Measurements from ENCODE around the gene CTDSP2.
"Not testable (repeated sequence)": the region's sequence is repeated elsewhere in the genome, so short reads cannot be mapped to it uniquely, and the experiment has no call there.

Gene CTDSP2

GRCh38 chr12:57881035-57881434 lies 34.5 kb upstream of the CTDSP2 start:
- not testable (repeated sequence) for DNase-seq

GRCh38 chr12:57877876-57878275 lies 31.3 kb upstream of the CTDSP2 start:
- DNase-seq = no peak

- no peak for DNase-seq
Observed at GRCh38 chr12:57875753-57876547, 29.4 kb upstream of the CTDSP2 start.

- no peak for DNase-seq
Observed at GRCh38 chr12:57874166-57875108, 27.9 kb upstream of the CTDSP2 start.

- DNase-seq = no peak
Observed at GRCh38 chr12:57872362-57872761, 25.8 kb upstream of the CTDSP2 start.

GRCh38 chr12:57869927-57870318 lies 23.4 kb upstream of the CTDSP2 start:
- no peak for DNase-seq

- DNase-seq = no peak
Observed at GRCh38 chr12:57869298-57869926, 22.9 kb upstream of the CTDSP2 start.

GRCh38 chr12:57868851-57869268 lies 22.3 kb upstream of the CTDSP2 start:
- no peak for DNase-seq

GRCh38 chr12:57868221-57868620 lies 21.7 kb upstream of the CTDSP2 start:
- no peak for DNase-seq

GRCh38 chr12:57866308-57867019 lies 19.9 kb upstream of the CTDSP2 start:
- DNase-seq = no peak

- peak; percentile 88 for DNase-seq
Observed at GRCh38 chr12:57865084-57865751, 18.7 kb upstream of the CTDSP2 start.

- peak; percentile 66 for DNase-seq
Observed at GRCh38 chr12:57864442-57865083, 18.0 kb upstream of the CTDSP2 start.

GRCh38 chr12:57863676-57864075 lies 17.1 kb upstream of the CTDSP2 start:
- DNase-seq = no peak

- DNase-seq = no peak
Observed at GRCh38 chr12:57861967-57862366, 15.4 kb upstream of the CTDSP2 start.

GRCh38 chr12:57860883-57861282 lies 14.4 kb upstream of the CTDSP2 start:
- DNase-seq = not testable (repeated sequence)

- DNase-seq = no peak
Observed at GRCh38 chr12:57859121-57859520, 12.6 kb upstream of the CTDSP2 start.

GRCh38 chr12:57858123-57858522 lies 11.6 kb upstream of the CTDSP2 start:
- DNase-seq = not testable (repeated sequence)

- no peak for DNase-seq
Observed at GRCh38 chr12:57854965-57855364, 8.4 kb upstream of the CTDSP2 start.

GRCh38 chr12:57853864-57854556 lies 7.5 kb upstream of the CTDSP2 start:
- DNase-seq = no peak

GRCh38 chr12:57852620-57853500 lies 6.3 kb upstream of the CTDSP2 start:
- peak; percentile 72 for DNase-seq
